IPS DF 4.7 (cell line): ENCODE measurements around the gene ERBIN.
"Not testable (repeated sequence)": the region's sequence is repeated elsewhere in the genome, so short reads cannot be mapped to it uniquely, and the experiment has no call there.

ENCODE experiments used
- DNase-seq: peaks from one replicate; pipeline ENCODE4 v3.0.0-alpha.2; 2013; ENCODE audit warnings: low spot score; ENCODE audit errors: extremely low read depth

The ERBIN gene

DNA sequence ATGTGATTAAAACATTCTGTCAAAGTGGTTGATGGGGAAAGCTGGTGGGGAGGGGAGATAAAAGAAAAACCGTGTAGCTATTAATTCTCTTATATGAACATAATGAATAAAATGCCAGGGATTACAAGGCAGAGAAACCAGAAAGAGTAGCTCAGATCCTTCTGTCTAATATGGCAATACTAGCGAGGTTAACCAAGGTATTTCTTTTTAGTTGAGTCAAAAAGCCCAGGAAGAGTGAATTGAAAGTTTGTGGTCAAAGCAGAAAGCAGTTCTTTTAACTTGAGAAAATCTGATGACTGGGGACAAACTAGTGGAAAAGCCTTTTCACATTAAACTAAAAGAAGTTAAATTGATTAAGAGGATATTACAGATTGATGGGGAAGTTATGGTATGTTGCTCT, 76.0 kb downstream of the ERBIN start:
- no peak for DNase-seq

GRCh38 chr5:66004216-66004615, 77.8 kb downstream of the ERBIN start:
- DNase-seq: no peak

- no peak for DNase-seq
Observed at GRCh38 chr5:66009277-66009676, 82.9 kb downstream of the ERBIN start.

DNA sequence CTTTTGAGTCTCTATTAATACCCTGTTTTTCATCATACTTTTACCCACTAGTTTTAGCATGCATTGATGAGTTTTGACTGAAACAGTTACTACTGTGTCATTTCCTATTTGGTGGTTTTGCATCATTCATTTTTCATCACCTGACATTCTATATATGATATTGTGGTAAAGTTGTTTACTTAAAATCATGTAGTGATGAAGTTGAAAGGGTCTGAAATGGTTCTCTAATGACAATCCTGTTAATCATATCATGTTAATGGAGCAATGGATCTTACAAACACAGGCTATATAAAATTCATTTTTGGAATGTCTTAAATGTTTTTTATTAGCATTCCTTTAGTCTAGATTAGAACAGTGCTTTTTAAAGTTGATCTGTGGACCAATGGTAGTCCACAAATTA, 84.1 kb downstream of the ERBIN start:
- no peak for DNase-seq

DNA sequence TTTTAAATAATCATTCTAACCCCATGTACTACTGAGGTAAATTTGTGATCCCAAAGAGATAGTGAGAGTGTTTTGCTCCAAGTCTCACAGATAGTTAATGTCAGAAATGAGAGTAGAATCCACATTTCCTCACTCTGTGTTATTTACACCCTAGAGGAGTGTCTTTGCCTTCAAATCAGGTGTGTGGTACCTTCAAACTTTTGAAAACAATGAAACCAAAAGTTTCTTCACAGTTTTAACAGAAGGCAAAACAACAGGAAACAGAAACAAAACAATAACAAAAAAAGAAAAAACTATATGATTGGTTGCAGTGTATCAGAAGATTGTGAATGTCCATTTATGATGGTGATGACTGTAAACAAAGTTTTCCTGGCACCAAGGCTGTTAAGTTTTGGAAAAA, 85.9 kb downstream of the ERBIN start:
- DNase-seq: no peak

DNA sequence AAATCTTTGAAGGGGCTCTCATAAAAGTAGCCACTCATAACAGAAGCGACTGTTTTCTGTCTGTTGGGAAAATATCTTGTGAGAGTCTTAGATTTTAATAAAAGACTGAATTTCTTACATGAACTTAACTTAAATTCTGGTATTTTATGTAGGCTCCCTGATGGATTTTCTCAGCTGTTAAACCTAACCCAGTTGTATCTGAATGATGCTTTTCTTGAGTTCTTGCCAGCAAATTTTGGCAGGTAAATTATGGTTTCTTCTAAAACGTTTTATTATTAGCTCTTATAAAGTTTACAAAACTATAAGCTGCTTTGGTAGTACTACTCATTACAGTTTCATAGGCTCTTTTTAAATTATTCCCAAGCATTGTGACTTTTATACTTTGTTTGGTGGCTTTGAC, 87.0 kb downstream of the ERBIN start:
- DNase-seq: no peak

DNA sequence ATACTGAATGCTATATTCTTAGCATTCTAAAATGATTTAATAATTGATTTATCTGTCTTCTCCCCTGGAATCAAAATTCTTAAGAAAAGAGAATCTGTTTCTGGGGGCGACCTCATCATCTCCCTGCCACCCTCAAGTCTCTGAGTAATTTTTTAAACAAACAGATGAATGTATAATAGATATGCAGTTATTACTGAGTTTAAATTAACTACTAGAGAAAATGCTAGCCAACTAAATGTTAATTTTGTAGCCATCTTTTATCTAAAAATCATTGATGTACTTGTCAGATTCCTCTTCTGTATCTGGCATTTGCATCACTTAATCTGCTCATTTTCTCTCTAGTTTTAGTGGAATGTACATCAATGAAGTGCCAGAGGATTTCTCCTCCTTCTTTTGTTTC, 87.5 kb downstream of the ERBIN start:
- no peak for DNase-seq

DNA sequence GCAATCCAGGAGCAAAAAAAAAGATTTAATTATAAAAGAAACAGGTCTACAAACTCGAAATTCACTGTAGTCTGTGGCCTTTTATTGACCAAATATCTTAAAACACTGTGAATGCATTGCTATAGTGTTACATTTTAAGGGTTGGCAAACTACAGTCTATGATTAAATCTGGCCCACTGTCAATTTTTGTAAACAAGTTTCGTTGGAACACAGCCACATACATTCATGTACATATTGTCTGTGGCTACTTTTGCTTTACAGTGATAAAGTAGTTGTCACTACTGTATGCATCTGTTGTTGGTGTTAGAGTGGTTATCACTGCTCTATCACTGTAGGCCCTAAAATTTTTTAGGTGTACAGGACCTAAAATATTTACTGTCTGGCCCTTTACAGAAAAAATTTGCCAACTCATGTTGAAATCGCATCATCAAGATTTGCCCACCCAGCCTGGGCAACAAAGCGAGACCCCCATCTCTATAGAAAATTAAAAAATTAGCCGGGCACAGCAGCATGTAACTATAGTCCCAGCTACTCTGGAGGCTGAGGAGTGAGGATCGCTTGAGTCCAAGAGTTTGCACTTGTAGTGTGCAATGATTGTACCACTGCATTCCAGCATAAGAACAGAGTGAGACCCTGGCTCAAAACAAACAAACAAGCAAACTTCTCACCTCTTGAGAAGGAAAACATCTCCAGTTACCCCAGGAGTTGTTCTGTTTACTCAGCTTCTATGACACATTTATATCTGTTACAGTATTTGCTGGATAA, 89.0 kb downstream of the ERBIN start:
- DNase-seq: no peak

DNA sequence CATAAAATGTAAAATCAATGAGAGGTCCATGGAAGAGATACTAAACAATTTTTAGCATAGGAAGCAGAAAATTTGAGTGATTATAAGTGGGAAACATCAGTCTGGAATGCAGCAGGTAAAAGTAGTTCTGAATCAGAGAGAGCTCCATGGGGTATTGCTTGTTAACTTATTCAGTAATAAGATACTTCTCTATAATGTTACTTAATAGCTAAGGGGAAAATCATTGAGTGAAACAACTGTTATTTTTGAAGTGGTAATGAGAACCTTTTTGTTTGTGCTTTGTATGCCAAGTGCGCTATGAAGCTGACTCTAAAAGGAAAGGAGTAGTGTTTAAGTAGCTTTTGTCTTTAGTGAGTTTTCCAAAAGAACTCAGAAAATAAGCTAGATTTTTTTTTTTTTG, 95.2 kb downstream of the ERBIN start:
- no peak for DNase-seq

DNA sequence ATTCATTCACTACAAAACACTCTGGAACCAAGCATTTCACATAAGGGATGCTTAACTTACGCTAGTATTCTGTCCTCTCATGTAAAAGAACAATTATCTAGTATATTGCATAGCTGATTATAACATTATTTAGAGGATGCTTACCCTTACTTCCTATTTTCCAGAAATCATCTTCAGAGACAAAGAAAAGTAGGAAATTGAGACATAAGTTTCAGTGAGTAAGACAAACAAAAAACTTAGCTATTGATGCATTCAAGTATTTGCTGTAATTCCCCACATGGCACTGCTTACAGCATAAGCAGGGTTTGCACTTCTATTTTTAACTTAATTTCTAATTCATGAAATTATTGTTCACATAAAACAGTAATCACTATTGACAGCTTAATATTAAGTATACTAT, 112.9 kb downstream of the ERBIN start:
- DNase-seq: no peak

GRCh38 chr5:66039701-66040100, 113.3 kb downstream of the ERBIN start:
- no peak for DNase-seq

- DNase-seq: no peak
Observed at GRCh38 chr5:66041627-66042026, 115.3 kb downstream of the ERBIN start.

- DNase-seq: no peak
Observed at GRCh38 chr5:66057239-66057638, 130.9 kb downstream of the ERBIN start.

- not testable (repeated sequence) for DNase-seq
Observed at GRCh38 chr5:66061320-66061719, 134.9 kb downstream of the ERBIN start.

GRCh38 chr5:66063061-66063460, 136.7 kb downstream of the ERBIN start:
- not testable (repeated sequence) for DNase-seq

DNA sequence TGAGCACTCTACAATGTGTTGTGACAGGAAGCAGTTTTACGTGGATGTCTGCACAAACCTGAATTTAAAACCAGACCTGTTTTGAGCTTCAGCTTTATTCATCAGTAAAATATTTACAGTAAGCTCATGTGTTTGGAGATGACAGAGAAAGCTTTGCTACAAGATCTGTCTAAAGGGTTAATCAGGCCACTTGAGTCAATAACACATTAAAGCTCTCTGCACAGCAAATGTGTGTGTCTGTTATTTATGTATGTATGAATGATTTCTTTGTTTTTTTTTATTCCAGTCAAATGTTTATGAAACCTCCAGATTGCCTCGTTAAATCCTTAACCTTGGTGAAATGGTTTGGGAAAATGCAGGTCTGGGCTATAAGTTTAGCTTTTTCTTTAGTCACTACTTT, 140.5 kb downstream of the ERBIN start:
- DNase-seq: no peak

DNA sequence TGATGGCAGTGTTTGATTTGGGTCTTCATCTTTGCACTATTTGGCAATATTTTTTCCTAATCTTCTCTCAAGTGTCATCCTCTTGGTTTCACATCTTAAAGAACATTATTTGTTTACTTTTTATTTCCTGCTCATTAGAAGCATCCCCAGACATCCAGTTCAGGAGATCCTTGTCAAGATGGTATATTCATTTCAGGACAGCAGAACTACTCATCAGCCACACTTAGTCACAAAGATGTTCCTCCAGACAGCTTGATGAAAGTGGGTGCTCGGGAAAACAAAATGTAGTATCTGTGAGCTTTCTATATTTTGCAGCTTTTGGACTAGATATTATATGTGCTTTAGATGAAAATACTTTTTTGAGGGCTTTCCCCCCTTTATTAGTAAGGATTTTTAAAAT, 145.7 kb downstream of the ERBIN start:
- no peak for DNase-seq

- no peak for DNase-seq
Observed at GRCh38 chr5:66074901-66075300, 148.5 kb downstream of the ERBIN start.

DNA sequence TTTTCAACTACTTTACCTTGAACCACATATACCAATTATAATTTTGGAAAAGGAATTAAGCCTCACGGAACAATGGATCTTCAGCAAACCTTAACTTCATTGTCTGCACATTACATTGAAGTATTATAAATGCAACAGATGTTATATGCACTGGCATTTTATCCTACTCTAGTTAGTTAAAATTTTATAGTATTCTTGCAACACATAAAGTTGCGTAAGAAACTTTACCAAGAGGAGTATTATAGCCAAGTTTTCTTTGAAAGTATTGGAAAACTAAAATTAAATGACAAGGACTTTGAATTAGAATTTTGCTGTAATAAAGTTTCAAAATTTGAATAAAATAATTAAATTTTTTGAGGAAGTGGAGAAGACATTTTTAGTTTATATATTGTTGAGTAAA, 154.3 kb downstream of the ERBIN start:
- DNase-seq: no peak

DNA sequence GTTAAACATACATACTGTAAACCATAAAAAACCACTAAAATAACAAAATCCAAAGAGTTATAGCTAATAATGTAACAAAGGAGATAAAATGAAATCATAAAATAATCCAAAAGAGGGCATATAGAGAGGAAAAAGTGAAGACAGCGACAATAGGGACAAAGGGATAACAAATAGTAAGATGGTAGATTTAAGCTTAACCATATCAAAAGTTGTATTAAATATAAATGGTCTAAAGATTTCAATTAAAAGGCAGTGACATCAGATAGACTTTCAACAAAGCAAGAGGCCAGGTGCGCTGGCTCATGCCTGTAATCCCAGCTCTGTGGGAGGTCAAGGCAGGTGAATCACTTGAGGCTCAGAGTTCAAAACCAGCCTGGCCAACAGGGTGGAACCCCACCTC, 163.0 kb downstream of the ERBIN start:
- DNase-seq: no peak

DNA sequence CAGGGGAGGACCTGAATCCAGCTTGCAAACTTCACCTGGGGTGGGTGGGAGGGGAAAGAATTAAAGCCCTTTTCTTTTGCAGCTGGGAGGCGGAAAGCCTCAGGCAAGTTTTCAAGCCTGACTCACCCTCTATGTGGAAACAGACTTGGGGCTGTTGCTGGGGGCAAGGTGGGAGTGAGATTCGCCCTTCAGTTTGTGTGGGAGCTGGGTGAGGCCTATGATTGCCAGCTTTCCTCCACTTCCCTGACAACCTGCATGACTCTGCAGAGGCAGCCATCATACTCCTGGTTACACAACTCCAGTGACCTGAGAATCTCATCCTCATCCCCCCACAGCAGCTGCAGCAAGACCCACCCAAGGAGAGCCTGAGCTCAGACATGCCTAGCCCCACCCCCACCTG, 174.5 kb downstream of the ERBIN start:
- no peak for DNase-seq

GRCh38 chr5:66113160-66113559, 186.8 kb downstream of the ERBIN start:
- no peak for DNase-seq

- DNase-seq: no peak
Observed at GRCh38 chr5:66118304-66118703, 191.9 kb downstream of the ERBIN start.
